Muscle layer of colon (tissue), 2 donors: ENCODE measurements around the gene TFAP2A.

Source experiments
- H3K27ac ChIP-seq: one replicate; pipeline ENCODE4 v1.7.0; 2013; ENCODE audit warnings: low read depth, mild to moderate bottlenecking, low read length, moderate library complexity
- H3K27me3 ChIP-seq, 2 donors: one replicate each; pipeline ENCODE4 v1.7.0; 2013; ENCODE audit warnings: low read length in 2 of 2, mild to moderate bottlenecking in 2 of 2; ENCODE audit not compliant: insufficient read depth in 2 of 2, control insufficient read depth in 1 of 2
- H3K36me3 ChIP-seq: one replicate; pipeline ENCODE4 v1.7.0; 2013; ENCODE audit warnings: mild to moderate bottlenecking, low read length; ENCODE audit not compliant: insufficient read depth
- H3K4me1 ChIP-seq: one replicate; pipeline ENCODE4 v1.7.0; 2013; ENCODE audit warnings: mild to moderate bottlenecking, low read length; ENCODE audit not compliant: insufficient read depth
- H3K4me3 ChIP-seq, 2 donors: one replicate each; pipeline ENCODE4 v1.7.0; 2013; ENCODE audit warnings: low read length in 2 of 2, low read depth in 1 of 2, mild to moderate bottlenecking in 1 of 2, moderate library complexity in 1 of 2
- H3K9ac ChIP-seq: one replicate; pipeline ENCODE4 v1.7.0; 2013; ENCODE audit warnings: low read length
- H3K9me3 ChIP-seq: one replicate; pipeline ENCODE4 v1.7.0; 2013; ENCODE audit warnings: mild to moderate bottlenecking, low read length
- donor health status: abdominal sarcoma.
- donor health status: Adenocarcinoma of cecum.

The TFAP2A gene

DNA sequence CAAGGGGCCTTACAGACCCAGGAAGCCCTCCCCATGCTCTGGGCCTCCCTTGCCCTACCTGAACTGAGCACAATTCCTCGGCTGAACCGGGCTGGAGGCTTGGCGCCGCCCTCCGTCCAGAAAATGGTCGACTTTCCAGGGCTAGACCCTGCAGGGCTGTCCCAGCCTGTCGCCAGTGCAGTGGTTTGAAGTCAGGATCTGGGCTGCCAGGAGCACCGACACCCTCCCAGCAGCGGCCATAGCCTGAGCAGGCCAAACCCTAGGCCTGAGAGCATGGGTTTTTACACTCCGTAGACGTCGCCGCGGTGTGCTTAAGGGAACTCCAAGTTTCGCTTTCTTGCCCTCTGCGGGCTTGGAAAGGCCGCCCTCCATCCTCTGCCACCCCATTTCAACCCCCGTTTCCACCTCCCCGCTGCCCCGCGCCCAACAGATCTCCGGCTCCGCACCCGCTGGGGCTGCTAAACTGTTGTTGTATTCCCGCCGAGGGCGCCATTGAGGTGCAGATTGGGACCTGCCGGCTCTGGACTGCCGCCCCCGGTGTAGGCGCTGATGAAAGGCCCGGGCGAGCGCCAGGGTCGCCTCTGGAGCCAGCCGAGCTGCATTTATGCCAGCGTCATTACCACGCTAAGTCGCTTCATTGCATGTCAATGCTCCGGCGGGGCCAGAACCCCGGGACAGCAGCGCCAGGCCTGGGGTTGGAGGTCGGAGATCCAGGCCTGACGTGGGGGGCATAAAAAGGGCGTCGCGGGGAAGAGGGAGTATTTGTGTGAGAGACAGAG, 2.2 kb upstream of the TFAP2A start:
- no peak overlapping the region for H3K9ac ChIP-seq
- peak overlapping the region in 1 of 2 donors; percentile 45 for H3K4me3 ChIP-seq
- peaks cover 91 to 96% of the 10 kb centered on the region in 2 donors for H3K27me3 ChIP-seq
- H3K9me3 ChIP-seq = no peaks in the 10 kb centered on the region
- peaks cover 17% of the 10 kb centered on the region for H3K4me1 ChIP-seq
- H3K27ac ChIP-seq = no peak overlapping the region
- no peaks in the 10 kb centered on the region for H3K36me3 ChIP-seq

DNA sequence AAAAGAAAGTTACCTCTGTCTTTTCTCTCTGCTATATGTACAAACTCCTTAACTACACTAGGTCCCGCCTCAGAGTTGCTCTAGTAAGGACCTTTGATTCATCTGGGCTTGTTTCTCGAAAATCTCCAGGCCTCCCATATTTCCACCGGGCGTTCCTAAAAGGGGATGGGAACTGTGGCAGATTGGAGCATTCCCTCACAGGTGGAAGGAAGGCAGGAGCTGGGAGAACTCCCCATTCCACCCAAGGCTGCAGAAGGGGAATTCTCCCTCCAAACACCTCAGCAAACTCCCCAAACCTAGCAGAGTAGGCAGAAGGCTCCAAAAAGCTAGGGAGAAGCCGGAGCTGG, 1.6 kb upstream of the TFAP2A start:
- Histone ChIP-seq H3K4me1 (peaks cover 17% of the 10 kb centered on the region), H3K27ac (no peak overlapping the region), H3K27me3 (peaks cover 91 to 96% of the 10 kb centered on the region in 2 donors), H3K9ac (no peak overlapping the region), H3K36me3 (no peaks in the 10 kb centered on the region), H3K4me3 (no peak overlapping the region), H3K9me3 (no peaks in the 10 kb centered on the region)

DNA sequence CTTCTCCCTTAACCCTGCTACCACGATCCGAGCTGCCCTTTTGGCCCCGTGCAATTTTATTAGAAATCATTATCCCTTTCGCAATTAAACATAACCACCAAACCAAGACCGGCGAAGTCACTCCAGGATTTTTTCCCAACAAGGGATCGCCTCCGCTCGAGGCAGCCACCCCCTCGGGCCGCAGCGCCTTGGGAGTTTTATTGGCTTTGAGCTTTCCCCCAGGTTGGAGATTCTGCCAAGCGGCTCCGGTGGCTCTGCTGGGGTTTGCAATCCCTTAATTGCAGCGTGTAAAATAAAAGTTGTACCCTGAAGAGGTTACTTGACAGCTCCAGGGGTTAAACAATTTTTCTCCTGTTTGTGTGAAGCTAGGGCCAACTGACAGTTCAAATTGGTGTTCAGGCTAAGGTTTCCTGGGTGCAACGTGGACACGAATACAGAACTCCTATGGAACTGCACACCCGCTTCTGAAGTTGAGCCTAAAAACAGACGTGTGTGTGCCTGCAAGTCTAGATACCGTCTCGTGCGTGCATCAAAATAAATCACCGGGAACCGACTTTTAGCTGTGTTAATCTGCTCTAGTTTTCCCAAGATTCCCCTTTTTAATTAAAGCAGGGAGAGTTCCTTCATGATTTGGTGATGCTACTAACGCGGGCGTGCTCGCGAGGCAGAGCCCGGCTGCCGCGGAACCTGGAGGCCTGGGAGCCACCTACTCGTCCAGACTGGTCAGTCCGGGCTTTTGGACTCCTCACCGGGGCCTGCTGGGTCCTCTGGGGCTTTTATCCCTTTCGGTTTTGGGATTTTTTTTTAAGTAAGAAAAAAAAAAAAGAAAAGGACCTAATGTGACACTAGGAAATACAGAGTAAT, 975 bp upstream of the TFAP2A start:
- H3K27ac ChIP-seq = no peak overlapping the region

DNA sequence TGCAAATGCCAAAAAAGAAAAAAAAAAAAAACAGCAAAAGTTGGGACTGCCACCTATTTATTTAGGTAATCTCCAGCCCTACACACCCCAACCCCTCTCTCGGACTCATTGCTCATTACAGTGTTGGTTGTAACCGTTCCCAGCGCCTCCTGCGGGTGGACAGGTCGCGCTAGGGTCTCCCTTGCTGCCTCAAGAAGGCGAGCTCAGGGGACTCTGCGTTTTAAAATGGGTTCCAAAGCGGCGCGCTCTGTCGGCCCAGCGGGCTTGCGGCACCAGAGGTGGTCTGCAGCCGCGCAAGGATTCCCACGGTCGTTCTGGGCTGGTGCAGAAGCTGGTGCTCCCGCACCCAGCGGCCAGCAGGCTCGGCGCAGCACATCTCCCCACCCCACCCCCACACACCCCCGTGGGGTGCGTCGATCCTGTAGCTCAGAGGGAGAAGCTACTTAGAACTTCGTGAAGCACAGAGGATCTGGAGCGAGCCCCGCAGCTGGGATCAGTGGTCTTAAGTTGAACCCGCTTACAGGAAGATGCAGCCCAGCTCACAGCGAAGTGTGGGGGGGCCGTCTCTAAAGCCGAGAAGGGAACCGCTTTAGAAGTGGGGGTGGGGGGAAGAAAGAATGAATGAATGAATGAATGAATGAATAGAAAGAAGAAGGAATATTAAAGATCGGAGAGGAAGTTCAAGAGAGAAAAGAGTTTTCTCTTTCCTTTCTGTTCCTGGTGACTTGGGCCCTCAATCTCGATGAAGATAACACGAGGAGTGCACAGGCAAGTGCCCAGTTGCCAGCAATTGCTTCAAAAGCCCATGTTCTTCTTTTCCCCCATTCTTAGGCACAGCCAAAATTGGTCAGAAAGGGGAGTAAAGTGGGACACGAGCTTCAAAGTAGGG, 780 bp downstream of the TFAP2A start:
- Histone ChIP-seq H3K9ac (no peak overlapping the region), H3K4me1 (peaks cover 22% of the 10 kb centered on the region), H3K4me3 (peak overlapping the region in 1 of 2 donors; percentile 55), H3K36me3 (no peaks in the 10 kb centered on the region), H3K9me3 (no peaks in the 10 kb centered on the region), H3K27ac (no peak overlapping the region), H3K27me3 (peaks cover 90 to 96% of the 10 kb centered on the region in 2 donors)

More for the DNA sequence above, 975 bp upstream of the TFAP2A start:
- H3K4me3 ChIP-seq = peak overlapping the region in 1 of 2 donors; percentile 39
- H3K36me3 ChIP-seq = no peaks in the 10 kb centered on the region
- no peak overlapping the region for H3K9ac ChIP-seq
- H3K4me1 ChIP-seq = peaks cover 22% of the 10 kb centered on the region
- H3K9me3 ChIP-seq = no peaks in the 10 kb centered on the region
- H3K27me3 ChIP-seq = peaks cover 89 to 96% of the 10 kb centered on the region in 2 donors

DNA sequence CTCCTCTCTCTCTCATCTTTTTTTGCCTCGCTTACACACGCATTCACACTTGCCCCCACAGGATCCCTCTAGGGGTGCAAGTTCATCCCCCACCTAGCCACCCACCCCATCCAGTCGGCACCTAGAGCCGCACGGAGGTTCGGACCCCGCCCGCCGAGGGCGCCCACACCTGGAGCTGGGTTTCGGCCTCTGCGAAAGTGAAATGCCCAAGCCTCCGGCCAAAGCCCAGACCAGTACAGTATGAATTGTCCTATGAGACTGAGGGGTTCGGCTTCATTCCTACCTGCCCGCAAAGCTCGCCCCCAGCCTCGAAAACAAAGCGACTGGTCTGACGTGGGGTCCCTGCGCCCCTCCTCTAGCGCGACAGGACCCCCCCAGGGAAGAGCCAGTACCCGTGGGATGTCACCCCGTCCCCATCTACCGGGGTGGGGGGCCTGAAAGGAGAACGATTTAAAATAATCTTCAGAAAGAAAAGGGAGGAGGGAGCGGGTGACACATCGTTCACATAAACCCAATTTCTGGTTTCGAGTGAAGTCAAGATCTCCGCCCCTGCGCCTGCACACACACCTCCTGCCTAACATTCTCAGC, 1.5 kb downstream of the TFAP2A start:
- peaks cover 90 to 92% of the 10 kb centered on the region in 2 donors for H3K27me3 ChIP-seq
- no peaks in the 10 kb centered on the region for H3K9me3 ChIP-seq
- no peak overlapping the region for H3K9ac ChIP-seq
- H3K27ac ChIP-seq = no peak overlapping the region
- H3K4me1 ChIP-seq = peaks cover 22% of the 10 kb centered on the region
- H3K36me3 ChIP-seq = no peaks in the 10 kb centered on the region
- peak overlapping the region; percentile 55 to 62 for H3K4me3 ChIP-seq

DNA sequence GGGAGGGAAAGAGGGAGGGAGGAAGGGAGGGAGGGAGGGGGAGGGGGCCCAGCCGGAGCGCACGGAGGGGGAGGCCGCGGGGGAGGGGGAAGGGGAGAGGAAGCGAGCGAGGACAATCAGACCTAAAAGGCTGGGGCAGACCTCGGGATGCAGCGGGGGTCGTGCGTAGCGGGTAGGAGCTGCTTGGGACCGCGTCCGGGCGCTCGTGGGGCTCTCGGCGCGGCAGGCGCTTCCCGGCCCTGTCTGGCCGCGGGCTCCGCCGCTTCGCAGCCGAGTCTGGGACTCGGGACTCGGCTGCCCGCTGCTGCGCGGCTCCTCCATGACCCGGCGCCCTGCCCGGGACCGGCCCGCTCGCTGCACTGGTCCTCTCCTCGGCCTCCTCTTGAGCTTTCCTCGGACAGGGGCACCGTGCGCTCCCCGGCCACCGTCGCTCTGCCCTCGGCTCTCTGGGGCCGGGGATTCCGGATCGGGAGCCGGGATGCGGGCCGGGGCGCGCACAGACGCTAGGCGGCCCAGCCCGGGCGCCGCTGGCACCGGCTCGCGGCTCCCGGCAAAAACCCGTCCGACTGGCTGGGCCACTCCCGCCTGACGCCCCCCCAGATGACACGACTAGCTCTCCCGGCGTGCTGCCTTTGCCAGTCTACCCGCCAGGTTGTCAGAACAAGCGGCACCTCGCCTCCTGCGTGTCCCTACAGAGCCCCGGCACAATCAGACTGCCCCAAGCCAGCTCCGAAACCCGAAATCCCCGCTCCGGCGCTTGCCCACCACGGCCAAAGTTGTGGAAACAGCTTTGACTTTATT, 2.2 kb downstream of the TFAP2A start:
- H3K4me1 ChIP-seq = peaks cover 22% of the 10 kb centered on the region
- H3K27ac ChIP-seq = no peak overlapping the region
- H3K4me3 ChIP-seq = peak overlapping the region; percentile 55 to 62
- H3K27me3 ChIP-seq = peaks cover 90 to 92% of the 10 kb centered on the region in 2 donors
- H3K9me3 ChIP-seq = no peaks in the 10 kb centered on the region
- no peak overlapping the region for H3K9ac ChIP-seq
- no peaks in the 10 kb centered on the region for H3K36me3 ChIP-seq

DNA sequence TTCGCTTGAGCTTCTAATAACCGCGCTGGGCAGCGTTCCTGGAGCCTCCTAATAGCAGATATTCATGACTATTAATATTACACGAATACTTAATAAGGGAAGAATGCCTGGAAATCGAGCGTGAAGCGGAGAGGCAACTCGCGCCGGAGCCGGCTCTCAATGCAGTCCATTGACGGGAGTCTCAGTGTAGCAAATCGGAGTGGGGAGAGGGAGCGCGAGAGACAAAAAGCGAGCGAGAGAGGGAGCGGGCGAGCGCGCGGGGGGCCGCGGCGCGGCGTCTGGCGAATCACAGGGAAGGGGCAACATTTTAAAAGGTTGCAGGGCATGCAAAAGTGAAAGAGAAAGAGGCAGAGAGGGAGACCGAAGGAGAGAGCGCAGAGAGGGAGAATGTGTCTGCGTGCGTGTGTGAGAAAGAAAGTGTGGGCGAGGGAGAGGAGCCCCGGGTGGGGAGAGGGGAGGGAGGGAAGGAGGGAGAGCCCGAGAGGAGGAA, 2.9 kb downstream of the TFAP2A start:
- Histone ChIP-seq H3K9ac (no peak overlapping the region), H3K36me3 (no peaks in the 10 kb centered on the region), H3K9me3 (no peaks in the 10 kb centered on the region), H3K4me1 (peaks cover 22% of the 10 kb centered on the region), H3K4me3 (peak overlapping the region; percentile 62 to 83), H3K27me3 (peaks cover 86 to 90% of the 10 kb centered on the region in 2 donors), H3K27ac (no peak overlapping the region)

DNA sequence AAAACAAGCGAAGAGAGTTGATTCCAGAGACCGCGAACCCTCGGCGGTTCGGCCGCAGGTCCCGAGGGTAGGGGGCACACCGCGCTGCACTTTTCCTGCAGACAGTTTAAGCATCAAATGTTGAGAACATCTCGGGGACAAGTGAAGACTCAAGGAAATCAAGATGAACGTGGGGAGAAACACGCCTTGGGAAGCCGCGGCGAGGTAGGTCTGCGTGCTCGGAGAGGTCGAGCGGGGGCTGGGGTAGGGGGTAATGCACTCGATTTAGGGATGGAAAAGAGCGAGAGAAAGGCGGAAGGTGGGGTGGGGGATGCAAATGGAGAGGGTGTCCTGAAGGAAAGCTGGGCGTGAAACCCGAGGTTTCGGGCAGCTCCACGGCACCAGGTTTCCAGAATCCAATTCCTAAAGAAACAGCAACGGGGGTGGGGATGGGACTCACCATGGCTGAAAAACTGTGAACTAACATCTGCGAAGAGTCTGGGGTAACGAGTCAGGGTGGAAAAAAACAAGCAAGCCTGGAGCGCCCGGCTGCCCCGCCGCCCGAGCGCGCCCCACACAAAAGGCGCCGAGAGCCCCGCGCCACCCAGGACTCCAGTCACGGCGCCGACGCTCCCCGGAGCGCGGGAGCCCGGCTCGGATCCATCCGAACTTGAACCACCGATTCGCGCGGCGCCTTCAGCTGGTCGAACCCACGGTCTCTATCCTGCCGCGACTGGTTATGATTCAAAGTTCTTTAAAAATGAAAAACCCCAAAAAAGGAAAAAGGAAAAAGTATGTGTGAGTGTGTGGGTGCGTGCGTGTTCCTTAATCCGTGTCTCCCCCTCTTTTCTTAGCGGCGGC, 3.5 kb downstream of the TFAP2A start:
- Histone ChIP-seq H3K36me3 (no peaks in the 10 kb centered on the region), H3K4me1 (peaks cover 22% of the 10 kb centered on the region), H3K9ac (no peak overlapping the region), H3K27me3 (peaks cover 79 to 86% of the 10 kb centered on the region in 2 donors), H3K9me3 (no peaks in the 10 kb centered on the region), H3K4me3 (peak overlapping the region; percentile 62 to 83), H3K27ac (no peak overlapping the region)

DNA sequence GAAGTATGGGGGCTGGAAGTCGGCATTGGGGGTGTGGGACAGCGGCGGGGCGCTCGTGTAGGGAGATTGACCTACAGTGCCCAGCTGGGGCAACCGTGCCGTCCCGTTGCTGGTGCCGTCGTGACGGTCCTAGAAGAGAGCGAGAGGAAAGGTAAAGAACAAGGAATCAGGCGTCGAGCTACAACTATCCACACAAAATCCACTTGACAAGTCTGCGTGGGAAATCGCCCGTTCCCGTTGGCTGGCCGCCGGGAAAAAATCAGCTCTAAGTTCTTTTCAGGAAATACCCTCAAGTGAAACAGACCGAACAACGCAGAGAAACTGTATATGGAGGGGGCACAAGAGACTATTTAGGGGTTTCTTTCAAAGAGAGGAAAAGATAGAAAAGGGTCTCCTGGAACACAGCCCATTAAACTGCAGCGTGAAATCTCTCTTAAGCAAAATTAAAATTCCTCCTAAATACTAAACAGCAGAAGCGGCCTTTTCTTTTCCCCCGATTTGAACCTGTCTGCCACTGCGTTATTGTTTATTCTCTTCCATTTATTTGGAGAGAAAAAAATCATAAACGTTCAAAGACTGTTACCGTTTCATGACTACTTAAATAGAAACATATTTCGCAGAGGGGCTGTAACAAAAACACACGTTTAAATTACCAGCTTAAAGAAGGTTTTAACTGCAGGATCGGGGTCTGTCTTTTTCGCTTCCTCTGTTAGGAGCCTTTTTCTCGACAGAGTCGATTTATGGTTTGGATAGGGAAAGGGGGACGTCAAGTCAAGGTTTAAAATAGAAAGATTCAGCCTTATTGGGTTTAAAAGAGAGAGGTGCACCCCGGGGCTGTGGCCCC, 4.4 kb downstream of the TFAP2A start:
- H3K4me1 ChIP-seq = peaks cover 22% of the 10 kb centered on the region
- H3K9ac ChIP-seq = no peak overlapping the region
- no peaks in the 10 kb centered on the region for H3K9me3 ChIP-seq
- H3K36me3 ChIP-seq = no peaks in the 10 kb centered on the region
- no peak overlapping the region for H3K27ac ChIP-seq
- H3K4me3 ChIP-seq = no peak overlapping the region
- H3K27me3 ChIP-seq = peaks cover 70 to 77% of the 10 kb centered on the region in 2 donors
